Ishikawa (cell line): Measurements from ENCODE around the gene OR2F1.

Experiments
- CEBPB ChIP-seq: IDR thresholded peaks from 2 replicates; pipeline ENCODE4 v1.6.1; 2012
- CREB1 ChIP-seq: IDR thresholded peaks from 2 replicates; pipeline ENCODE4 v1.6.1; 2012; ENCODE audit warnings: low read depth
- EGR1 ChIP-seq: IDR thresholded peaks from 2 replicates; pipeline ENCODE4 v1.6.1; 2012
- EP300 ChIP-seq: IDR thresholded peaks from 2 replicates; pipeline ENCODE4 v1.6.1; 2012; ENCODE audit warnings: borderline replicate concordance
- FOXM1 ChIP-seq: IDR thresholded peaks from 2 replicates; pipeline ENCODE4 v1.6.1; 2012; ENCODE audit warnings: low read depth, borderline replicate concordance
- MAX ChIP-seq: IDR thresholded peaks from 2 replicates; pipeline ENCODE4 v1.6.1; 2012
- NFIC ChIP-seq: IDR thresholded peaks from 2 replicates; pipeline ENCODE4 v1.6.1; 2012
- RAD21 ChIP-seq: IDR thresholded peaks from 2 replicates; pipeline ENCODE4 v1.6.1; 2012; ENCODE audit warnings: low read depth
- REST ChIP-seq: IDR thresholded peaks from 2 replicates; pipeline ENCODE4 v1.6.1; 2012; ENCODE audit warnings: low read depth, mild to moderate bottlenecking
- TAF1 ChIP-seq: IDR thresholded peaks from 2 replicates; pipeline ENCODE4 v1.6.1; 2012; ENCODE audit warnings: low read depth, mild to moderate bottlenecking
- TCF12 ChIP-seq: IDR thresholded peaks from 2 replicates; pipeline ENCODE4 v1.6.1; 2012; ENCODE audit warnings: low read depth
- TEAD4 ChIP-seq: IDR thresholded peaks from 2 replicates; pipeline ENCODE4 v1.6.1; 2012
- USF1 ChIP-seq: IDR thresholded peaks from 2 replicates; pipeline ENCODE4 v1.6.1; 2012
- YY1 ChIP-seq: IDR thresholded peaks from 2 replicates; pipeline ENCODE4 v1.6.1; 2012; ENCODE audit warnings: low read depth
- ZBTB7A ChIP-seq: IDR thresholded peaks from 2 replicates; pipeline ENCODE4 v1.6.1; 2012; ENCODE audit warnings: low read depth

Gene OR2F1

GRCh38 chr7:143936087-143937009 is 18.3 kb upstream of the OR2F1 start:
- no peak for TF ChIP-seq REST
- no peak for TF ChIP-seq FOXM1
- no peak for TF ChIP-seq TEAD4
- no peak for TF ChIP-seq TCF12
- no peak for TF ChIP-seq NFIC
- TF ChIP-seq CREB1: no peak
- no peak for TF ChIP-seq MAX
- TF ChIP-seq RAD21: no peak

- TF ChIP-seq ZBTB7A: no peak
- no peak for TF ChIP-seq CEBPB
- TF ChIP-seq FOXM1: no peak
- no peak for TF ChIP-seq NFIC
- TF ChIP-seq EP300: no peak
- TF ChIP-seq CREB1: no peak
- no peak for TF ChIP-seq TEAD4
- TF ChIP-seq EGR1: no peak
- no peak for TF ChIP-seq YY1
- no peak for TF ChIP-seq MAX
- TF ChIP-seq TCF12: no peak
- no peak for TF ChIP-seq RAD21
- TF ChIP-seq REST: no peak
- TF ChIP-seq TAF1: no peak
- TF ChIP-seq USF1: no peak
Measured at GRCh38 chr7:143938379-143939243, 16.0 kb upstream of the OR2F1 start.

- TF ChIP-seq TCF12 (no peak), CEBPB (no peak), EGR1 (no peak), RAD21 (no peak), CREB1 (no peak), EP300 (no peak), REST (no peak), TEAD4 (no peak), ZBTB7A (no peak), NFIC (no peak)
Measured at GRCh38 chr7:143945423-143945822, 9.2 kb upstream of the OR2F1 start.

GRCh38 chr7:143947111-143947510 is 7.5 kb upstream of the OR2F1 start:
- TF ChIP-seq FOXM1 (no peak), CREB1 (no peak), TEAD4 (no peak), YY1 (no peak), TCF12 (no peak), USF1 (no peak), EP300 (no peak), CEBPB (no peak)
